ENCODE results near the gene PDZRN3. TPM values are rescaled to one million over a fixed set of nuclear protein-coding genes. Genes with fewer than 3 reads are reported as not detected.

Gene PDZRN3
- total RNA-seq, 1 experiment from 2014 or later = not detected

- ChIA-PET CTCF (no interaction called here), POLR2A (interaction anchor here (0.5 kb wide), 1 partner anchor 1872 kb away, joined by 7 read pairs; no protein-coding TSS in a partner anchor)
- Histone ChIP-seq H3K9me3 (ENCODE audit: control insufficient read depth, insufficient read depth, low read depth, low read length) (no peaks in the 10 kb centered on the region), H3K27ac (ENCODE audit: low read length) (no peak overlapping the region), H3K36me3 (ENCODE audit: control insufficient read depth, insufficient read depth, low read length) (no peaks in the 10 kb centered on the region), H3K4me3 (ENCODE audit: low read depth in 2 of 2, low read length in 2 of 2) (no peak overlapping the region), H3K4me1 (ENCODE audit: control insufficient read depth, insufficient read depth, low read length) (no peaks in the 10 kb centered on the region), H3K27me3 (ENCODE audit: control insufficient read depth, insufficient read depth, low read length) (no peaks in the 10 kb centered on the region)
- BruUV-seq (replicated peaks) = no TSS peak
- in situ Hi-C loops (cut with HindIII; ENCODE audit: low pct_unique_long_range_greater_than_20kb, low sequenced_read_pairs) = no loop called here
- no peak for TF ChIP-seq SIN3A (IDR thresholded peaks at IDR 0.05; ENCODE audit: borderline replicate concordance, insufficient read depth, low read depth, low read length)
- no peak for TF ChIP-seq REST (IDR thresholded peaks at IDR 0.05; ENCODE audit: insufficient read depth in 1 of 2, low read depth in 2 of 2, low read length in 1 of 2)
- TF ChIP-seq CTCF (IDR thresholded peaks at IDR 0.05) = no peak
- TF ChIP-seq POLR2AphosphoS5 (IDR thresholded peaks at IDR 0.05; ENCODE audit: low read depth, low read length) = no peak
- no peak for TF ChIP-seq TCF7L2 (IDR thresholded peaks at IDR 0.05; ENCODE audit: low read depth, low read length)
- no peak for DNase-seq (ENCODE audit: low read depth, low spot score)
- intact Hi-C loops (cut with micrococcal nuclease; ENCODE audit: unreplicated experiment) = no loop called here
- ATAC-seq = no peak
These were observed 273.7 kb downstream of the PDZRN3 start for GRCh38 chr3:73350996-73351395.

GRCh38 chr3:73349657-73350056 lies 275.1 kb downstream of the PDZRN3 start:
- POLR2A ChIA-PET = no interaction called here
- CTCF ChIA-PET = no interaction called here
- no peak overlapping the region for H3K4me3 ChIP-seq (ENCODE audit: low read depth in 2 of 2, low read length in 2 of 2)
- ATAC-seq = no peak
- no peak for TF ChIP-seq POLR2AphosphoS5 (IDR thresholded peaks at IDR 0.05; ENCODE audit: low read depth, low read length)
- no peak for TF ChIP-seq REST (IDR thresholded peaks at IDR 0.05; ENCODE audit: insufficient read depth in 1 of 2, low read depth in 2 of 2, low read length in 1 of 2)
- TF ChIP-seq CTCF (IDR thresholded peaks at IDR 0.05) = no peak
- TF ChIP-seq SIN3A (IDR thresholded peaks at IDR 0.05; ENCODE audit: borderline replicate concordance, insufficient read depth, low read depth, low read length) = no peak
- no peak for TF ChIP-seq TCF7L2 (IDR thresholded peaks at IDR 0.05; ENCODE audit: low read depth, low read length)
- in situ Hi-C loops (cut with HindIII; ENCODE audit: low pct_unique_long_range_greater_than_20kb, low sequenced_read_pairs) = no loop called here
- no TSS peak for BruUV-seq (replicated peaks)
- no peaks in the 10 kb centered on the region for H3K36me3 ChIP-seq (ENCODE audit: control insufficient read depth, insufficient read depth, low read length)
- H3K4me1 ChIP-seq (ENCODE audit: control insufficient read depth, insufficient read depth, low read length) = no peaks in the 10 kb centered on the region
- intact Hi-C loops (cut with micrococcal nuclease; ENCODE audit: unreplicated experiment) = no loop called here
- H3K27ac ChIP-seq (ENCODE audit: low read length) = no peak overlapping the region
- no peaks in the 10 kb centered on the region for H3K27me3 ChIP-seq (ENCODE audit: control insufficient read depth, insufficient read depth, low read length)
- no peak for DNase-seq (ENCODE audit: low read depth, low spot score)
- no peaks in the 10 kb centered on the region for H3K9me3 ChIP-seq (ENCODE audit: control insufficient read depth, insufficient read depth, low read depth, low read length)
